ENCODE measurements around the gene CMKLR1. TPM values are rescaled to one million over a fixed set of nuclear protein-coding genes. Genes with fewer than 3 reads are reported as not detected.

CMKLR1 gene
- polyA plus RNA-seq, 1 experiment = 0.10 TPM

DNA sequence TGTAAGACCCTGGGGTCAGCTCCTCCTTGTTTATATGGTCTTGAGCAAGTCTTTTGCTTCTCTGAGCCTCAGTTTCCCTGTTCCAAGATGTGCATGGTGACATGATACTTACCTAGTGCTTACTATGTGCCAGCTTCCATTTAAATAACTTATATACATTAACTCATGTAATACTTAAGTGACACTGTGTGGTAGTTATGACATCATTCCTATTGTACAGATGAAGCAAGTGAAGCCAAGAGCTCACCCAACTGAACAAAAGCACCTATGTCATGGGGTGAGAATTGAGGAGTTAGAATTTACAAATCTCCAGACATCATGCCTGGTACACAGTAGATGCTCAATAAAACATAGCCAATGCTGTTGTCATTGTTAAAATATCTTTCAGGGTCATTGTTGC lies 41.3 kb upstream of the CMKLR1 start:
- ChIA-PET POLR2A (no interaction called here), CTCF (interaction anchor here (0.8 kb wide), 1 partner anchor 10 kb away, joined by 3 read pairs; no protein-coding TSS in a partner anchor)
- TF ChIP-seq, protein P1, sequence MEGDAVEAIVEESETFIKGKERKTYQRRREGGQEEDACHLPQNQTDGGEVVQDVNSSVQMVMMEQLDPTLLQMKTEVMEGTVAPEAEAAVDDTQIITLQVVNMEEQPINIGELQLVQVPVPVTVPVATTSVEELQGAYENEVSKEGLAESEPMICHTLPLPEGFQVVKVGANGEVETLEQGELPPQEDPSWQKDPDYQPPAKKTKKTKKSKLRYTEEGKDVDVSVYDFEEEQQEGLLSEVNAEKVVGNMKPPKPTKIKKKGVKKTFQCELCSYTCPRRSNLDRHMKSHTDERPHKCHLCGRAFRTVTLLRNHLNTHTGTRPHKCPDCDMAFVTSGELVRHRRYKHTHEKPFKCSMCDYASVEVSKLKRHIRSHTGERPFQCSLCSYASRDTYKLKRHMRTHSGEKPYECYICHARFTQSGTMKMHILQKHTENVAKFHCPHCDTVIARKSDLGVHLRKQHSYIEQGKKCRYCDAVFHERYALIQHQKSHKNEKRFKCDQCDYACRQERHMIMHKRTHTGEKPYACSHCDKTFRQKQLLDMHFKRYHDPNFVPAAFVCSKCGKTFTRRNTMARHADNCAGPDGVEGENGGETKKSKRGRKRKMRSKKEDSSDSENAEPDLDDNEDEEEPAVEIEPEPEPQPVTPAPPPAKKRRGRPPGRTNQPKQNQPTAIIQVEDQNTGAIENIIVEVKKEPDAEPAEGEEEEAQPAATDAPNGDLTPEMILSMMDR (IDR thresholded peaks at IDR 0.05; ENCODE audit: insufficient read depth, low read depth, low read length) = no peak
- no peaks in the 10 kb centered on the region for H3K27me3 ChIP-seq (ENCODE audit: control insufficient read depth, insufficient read depth, low read length)
- DNase-seq (ENCODE audit: low read depth) = no peak
- H3K36me3 ChIP-seq (ENCODE audit: control insufficient read depth, insufficient read depth, low read length) = no peaks in the 10 kb centered on the region
- no peak overlapping the region for H3K4me3 ChIP-seq (ENCODE audit: low read depth, low read length)

DNA sequence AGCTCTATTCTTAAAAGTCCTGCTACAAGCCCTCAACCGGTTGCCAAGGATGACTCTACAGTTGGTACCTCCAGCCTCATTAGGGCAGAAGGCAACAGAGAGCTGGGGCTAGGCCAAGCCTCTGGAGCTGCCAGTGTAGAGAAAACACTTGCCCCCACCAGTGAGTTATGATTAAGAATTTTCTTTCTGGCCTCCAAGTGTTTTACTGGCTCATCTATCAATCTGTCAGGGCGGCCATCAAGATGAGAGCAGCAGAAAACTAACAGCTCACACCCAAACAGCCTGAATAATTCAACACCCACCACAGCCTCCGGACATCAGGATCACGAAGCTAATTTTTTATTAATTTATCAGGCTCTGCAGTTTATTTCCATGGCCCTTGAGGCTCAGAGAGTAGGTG lies 40.7 kb upstream of the CMKLR1 start:
- TF ChIP-seq, protein P1 (IDR thresholded peaks at IDR 0.05; ENCODE audit: insufficient read depth, low read depth, low read length) = no peak
- Histone ChIP-seq H3K4me3 (ENCODE audit: low read depth, low read length) (no peak overlapping the region), H3K27me3 (ENCODE audit: control insufficient read depth, insufficient read depth, low read length) (no peaks in the 10 kb centered on the region), H3K36me3 (ENCODE audit: control insufficient read depth, insufficient read depth, low read length) (no peaks in the 10 kb centered on the region)
- no peak for DNase-seq (ENCODE audit: low read depth)
- ChIA-PET CTCF (no interaction called here), POLR2A (no interaction called here)

DNA sequence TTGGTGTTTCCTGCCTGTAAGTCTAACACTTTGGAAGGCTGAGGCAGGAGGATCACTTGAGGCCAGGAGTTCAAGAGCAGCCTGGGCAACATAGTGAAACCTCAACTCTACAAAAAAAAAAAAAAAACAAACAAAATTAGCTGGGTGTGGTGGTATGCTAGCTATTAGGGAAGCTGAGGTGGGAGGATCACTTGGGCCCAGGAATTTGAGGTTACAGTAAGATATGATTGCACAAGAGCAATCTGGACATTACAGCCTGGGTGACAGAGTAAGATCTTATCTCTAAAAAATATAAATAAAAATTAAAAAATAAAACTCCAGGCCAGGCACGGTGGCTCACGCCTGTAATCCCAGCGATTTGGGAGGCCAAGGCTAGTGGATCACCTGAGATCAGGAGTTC lies 39.8 kb upstream of the CMKLR1 start:
- H3K4me3 ChIP-seq (ENCODE audit: low read depth, low read length) = no peak overlapping the region
- CTCF ChIA-PET = no interaction called here
- H3K27me3 ChIP-seq (ENCODE audit: control insufficient read depth, insufficient read depth, low read length) = no peaks in the 10 kb centered on the region
- DNase-seq (ENCODE audit: low read depth) = no peak
- POLR2A ChIA-PET = no interaction called here
- TF ChIP-seq, protein P1 (IDR thresholded peaks at IDR 0.05; ENCODE audit: insufficient read depth, low read depth, low read length) = no peak
- no peaks in the 10 kb centered on the region for H3K36me3 ChIP-seq (ENCODE audit: control insufficient read depth, insufficient read depth, low read length)

DNA sequence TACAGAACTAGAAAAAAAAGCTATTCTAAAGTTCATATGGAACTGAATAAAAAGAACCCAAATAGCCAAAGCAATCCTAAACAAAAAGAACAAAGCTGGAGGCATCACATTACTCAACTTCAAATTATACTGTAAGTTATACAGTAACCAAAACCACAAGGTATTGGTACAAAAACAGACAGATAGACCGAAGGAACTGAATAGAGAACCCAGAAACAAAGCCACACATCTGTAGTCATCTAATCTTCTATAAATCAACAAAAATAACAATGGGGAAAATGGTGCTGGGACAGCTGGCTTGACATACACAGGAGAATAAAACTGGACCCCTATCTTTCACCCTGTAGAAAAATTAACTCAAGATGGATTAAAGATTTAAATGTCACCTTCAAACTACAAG lies 38.1 kb upstream of the CMKLR1 start:
- TF ChIP-seq, protein P1 (IDR thresholded peaks at IDR 0.05; ENCODE audit: insufficient read depth, low read depth, low read length) = no peak
- H3K36me3 ChIP-seq (ENCODE audit: control insufficient read depth, insufficient read depth, low read length) = no peaks in the 10 kb centered on the region
- POLR2A ChIA-PET = no interaction called here
- H3K4me3 ChIP-seq (ENCODE audit: low read depth, low read length) = no peak overlapping the region
- CTCF ChIA-PET = no interaction called here
- H3K27me3 ChIP-seq (ENCODE audit: control insufficient read depth, insufficient read depth, low read length) = no peaks in the 10 kb centered on the region
- no peak for DNase-seq (ENCODE audit: low read depth)

DNA sequence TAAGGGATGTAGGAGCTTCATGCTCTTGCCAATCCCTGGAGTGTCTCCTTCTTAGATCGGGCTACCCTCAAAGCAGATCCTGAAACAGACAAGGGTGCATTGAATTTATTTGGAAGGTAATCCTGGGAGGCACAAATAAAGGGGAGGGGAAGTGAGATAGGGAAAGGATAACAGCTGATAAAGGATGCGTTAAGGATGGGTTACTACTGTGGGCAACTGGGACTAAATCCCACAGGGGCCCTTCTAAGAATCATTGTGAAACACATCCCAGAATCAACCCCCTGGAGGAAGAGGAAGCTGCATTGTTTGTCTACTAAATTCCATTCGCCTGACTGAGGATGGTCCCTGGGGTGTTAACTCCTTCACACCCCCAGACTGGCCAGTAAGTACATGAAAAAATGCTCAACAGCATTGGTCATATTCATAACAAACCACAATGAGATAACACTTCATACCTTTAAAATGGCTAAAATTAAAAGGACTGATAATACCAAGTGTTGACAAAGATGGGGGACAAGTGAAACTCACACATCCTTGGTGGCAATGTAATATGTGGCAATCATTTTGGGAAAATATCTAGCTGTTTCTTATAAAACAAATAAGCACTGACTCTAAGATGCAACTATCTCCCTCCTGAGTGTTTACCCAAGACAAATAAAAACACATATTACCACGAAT lies 37.0 kb upstream of the CMKLR1 start:
- CTCF ChIA-PET = interaction anchor here (0.6 to 1.2 kb wide), 2 partner anchors 8 to 10 kb away, joined by 3 to 4 read pairs; no protein-coding TSS in a partner anchor
- no peaks in the 10 kb centered on the region for H3K36me3 ChIP-seq (ENCODE audit: control insufficient read depth, insufficient read depth, low read length)
- POLR2A ChIA-PET = no interaction called here
- H3K27me3 ChIP-seq (ENCODE audit: control insufficient read depth, insufficient read depth, low read length) = no peaks in the 10 kb centered on the region
- H3K4me3 ChIP-seq (ENCODE audit: low read depth, low read length) = no peak overlapping the region
- DNase-seq (ENCODE audit: low read depth) = no peak
- TF ChIP-seq, protein P1 (IDR thresholded peaks at IDR 0.05; ENCODE audit: insufficient read depth, low read depth, low read length) = no peak
